Keratinocyte (primary cell): ENCODE data around the gene PLEKHG2.

Source experiments
- EZH2 ChIP-seq: IDR thresholded peaks from one replicate; pipeline ENCODE4 v1.6.1; 2012; ENCODE audit warnings: inconsistent platforms, mild to moderate bottlenecking, low read length, moderate library complexity
- TF ChIP-seq, protein P1 (sequence below), 3 experiments: IDR thresholded peaks in 1 of 3; conservative IDR thresholded peaks in 1 of 3; optimal IDR thresholded peaks in 1 of 3; 2 replicates in 2 of 3; 3 replicates in 1 of 3; pipeline versions ENCODE3 to v1.5.1; 2011; ENCODE audit warnings: low read length in 3 of 3, mild to moderate bottlenecking in 3 of 3, moderate library complexity in 2 of 3, control low read depth in 1 of 3, inconsistent platforms in 1 of 3; ENCODE audit not compliant: insufficient read depth in 2 of 3; ENCODE audit errors: extremely low read depth in 1 of 3

DNA sequence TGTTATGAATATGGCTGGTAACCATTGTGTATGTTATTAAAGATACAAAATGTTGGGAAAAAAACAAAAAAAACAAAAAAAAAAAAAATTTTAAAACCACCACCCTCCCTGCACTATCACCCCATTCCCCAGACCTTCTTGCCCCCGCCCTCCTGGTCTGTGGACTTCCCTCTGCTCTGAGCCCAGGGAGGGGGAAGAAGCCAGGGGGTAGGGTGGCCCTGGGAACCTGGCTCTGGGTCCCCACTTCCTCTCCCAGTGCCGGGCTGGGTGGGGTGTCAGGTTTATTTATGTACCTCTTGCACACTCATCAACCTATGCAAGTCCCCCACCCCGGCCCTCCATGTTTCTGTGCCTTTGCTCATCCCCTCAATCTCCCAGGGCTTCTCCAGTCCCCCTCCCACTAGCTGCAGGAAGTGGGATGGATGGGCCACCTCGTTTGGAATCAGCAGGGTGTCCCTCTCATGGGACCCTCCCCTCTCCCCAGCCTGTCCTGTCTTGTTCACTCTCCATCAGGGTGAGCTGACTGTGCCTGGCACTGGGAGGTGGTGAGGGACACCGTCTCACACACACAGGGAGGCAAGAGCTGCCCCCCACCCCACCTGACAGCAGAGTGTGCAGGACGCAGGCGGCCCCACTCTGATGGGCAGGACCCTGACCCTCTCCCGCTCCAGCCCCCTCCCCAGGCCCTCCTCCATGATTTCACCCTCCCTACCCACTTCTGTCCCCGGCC is 27.5 kb upstream of the PLEKHG2 start:
- TF ChIP-seq, protein P1, sequence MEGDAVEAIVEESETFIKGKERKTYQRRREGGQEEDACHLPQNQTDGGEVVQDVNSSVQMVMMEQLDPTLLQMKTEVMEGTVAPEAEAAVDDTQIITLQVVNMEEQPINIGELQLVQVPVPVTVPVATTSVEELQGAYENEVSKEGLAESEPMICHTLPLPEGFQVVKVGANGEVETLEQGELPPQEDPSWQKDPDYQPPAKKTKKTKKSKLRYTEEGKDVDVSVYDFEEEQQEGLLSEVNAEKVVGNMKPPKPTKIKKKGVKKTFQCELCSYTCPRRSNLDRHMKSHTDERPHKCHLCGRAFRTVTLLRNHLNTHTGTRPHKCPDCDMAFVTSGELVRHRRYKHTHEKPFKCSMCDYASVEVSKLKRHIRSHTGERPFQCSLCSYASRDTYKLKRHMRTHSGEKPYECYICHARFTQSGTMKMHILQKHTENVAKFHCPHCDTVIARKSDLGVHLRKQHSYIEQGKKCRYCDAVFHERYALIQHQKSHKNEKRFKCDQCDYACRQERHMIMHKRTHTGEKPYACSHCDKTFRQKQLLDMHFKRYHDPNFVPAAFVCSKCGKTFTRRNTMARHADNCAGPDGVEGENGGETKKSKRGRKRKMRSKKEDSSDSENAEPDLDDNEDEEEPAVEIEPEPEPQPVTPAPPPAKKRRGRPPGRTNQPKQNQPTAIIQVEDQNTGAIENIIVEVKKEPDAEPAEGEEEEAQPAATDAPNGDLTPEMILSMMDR (optimal IDR thresholded peaks at IDR 0.05 in 1 of 3, IDR thresholded peaks at IDR 0.05 in 1 of 3, conservative IDR thresholded peaks at IDR 0.05 in 1 of 3; ENCODE audit: extremely low read depth in 1 of 3, insufficient read depth in 2 of 3, low read length in 3 of 3): no peak
- TF ChIP-seq EZH2: no peak
